B cell (primary cell): ENCODE results near the gene CXorf49.

ENCODE experiments used
- CTCF ChIP-seq: fragments of 200-600 bp; IDR thresholded peaks from one replicate; pipeline ENCODE4 v1.8.0; 2022; ENCODE audit warnings: antibody characterized with exemption, mild to moderate bottlenecking
- EZH2 ChIP-seq: IDR thresholded peaks from 2 replicates; pipeline ENCODE4 v1.6.1; 2012; ENCODE audit warnings: borderline replicate concordance, low read depth, mild to moderate bottlenecking, moderate library complexity, low read length; ENCODE audit not compliant: insufficient read depth, poor library complexity, severe bottlenecking

GRCh38 chrX:71671043-71671780, 46.9 kb downstream of the CXorf49 start:
- TF ChIP-seq CTCF (no peak), EZH2 (no peak)
